Measurements from ENCODE around the gene CBR1. TPM values are rescaled to one million over a fixed set of nuclear protein-coding genes. Genes with fewer than 3 reads are reported as not detected.

Gene CBR1
- total RNA-seq, 2 donors from 2014 or later = 81.6 to 131 TPM

- TF ChIP-seq, protein P1, sequence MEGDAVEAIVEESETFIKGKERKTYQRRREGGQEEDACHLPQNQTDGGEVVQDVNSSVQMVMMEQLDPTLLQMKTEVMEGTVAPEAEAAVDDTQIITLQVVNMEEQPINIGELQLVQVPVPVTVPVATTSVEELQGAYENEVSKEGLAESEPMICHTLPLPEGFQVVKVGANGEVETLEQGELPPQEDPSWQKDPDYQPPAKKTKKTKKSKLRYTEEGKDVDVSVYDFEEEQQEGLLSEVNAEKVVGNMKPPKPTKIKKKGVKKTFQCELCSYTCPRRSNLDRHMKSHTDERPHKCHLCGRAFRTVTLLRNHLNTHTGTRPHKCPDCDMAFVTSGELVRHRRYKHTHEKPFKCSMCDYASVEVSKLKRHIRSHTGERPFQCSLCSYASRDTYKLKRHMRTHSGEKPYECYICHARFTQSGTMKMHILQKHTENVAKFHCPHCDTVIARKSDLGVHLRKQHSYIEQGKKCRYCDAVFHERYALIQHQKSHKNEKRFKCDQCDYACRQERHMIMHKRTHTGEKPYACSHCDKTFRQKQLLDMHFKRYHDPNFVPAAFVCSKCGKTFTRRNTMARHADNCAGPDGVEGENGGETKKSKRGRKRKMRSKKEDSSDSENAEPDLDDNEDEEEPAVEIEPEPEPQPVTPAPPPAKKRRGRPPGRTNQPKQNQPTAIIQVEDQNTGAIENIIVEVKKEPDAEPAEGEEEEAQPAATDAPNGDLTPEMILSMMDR (IDR thresholded peaks at IDR 0.05) = no peak
- H3K9me3 ChIP-seq = no peaks in the 10 kb centered on the region
Measured at GRCh38 chr21:36120304-36120888, 50.6 kb downstream of the CBR1 start.

More at GRCh38 chr21:36120304-36120888, 50.6 kb downstream of the CBR1 start:
- Histone ChIP-seq H3K27ac (no peak overlapping the region), H3K27me3 (no peaks in the 10 kb centered on the region), H3K36me3 (no peaks in the 10 kb centered on the region), H3K9ac (ENCODE audit: low read depth in 2 of 2, low read length in 2 of 2) (no peak overlapping the region), H3K4me1 (no peaks in the 10 kb centered on the region), H3K4me3 (no peak overlapping the region)
- DNase-seq = peak; percentile 27
- intact Hi-C loops (cut with DNase I) = no loop called here

Other genes with a start within 250 kb of the CBR1 start
- 10 to 100 TPM; 14.7 to 22.7 TPM for gene SETD4, start 9.5 kb upstream of the CBR1 start, total RNA-seq
- 1 to 10 TPM; 2.2 TPM for gene CBR3, start 65.1 kb downstream of the CBR1 start, total RNA-seq
- 10 to 100 TPM; 72.5 to 78.8 TPM for gene DOP1B, start 86.8 kb downstream of the CBR1 start, total RNA-seq